BJ (cell line): ENCODE measurements around the gene KIF6. TPM values are rescaled to one million over a fixed set of nuclear protein-coding genes. Genes with fewer than 3 reads are reported as not detected.

ENCODE experiments used
- CTCF ChIA-PET: fragments of 350-600 bp; formaldehyde crosslinking; extraction: SDS; loops from one replicate; lab custom pipeline; 2021; ENCODE audit warnings: antibody characterized with exemption, inconsistent platforms; lab: Yijun Ruan, JAX
- POLR2A ChIA-PET: fragments of 300-600 bp; sonication (Branson Sonifier 250); formaldehyde crosslinking; extraction: SDS; loops from one replicate; lab custom pipeline; 2021; ENCODE audit warnings: antibody characterized with exemption; lab: Charles Lee
- DNase-seq: peaks from one replicate; pipeline ENCODE4 v3.0.0-alpha.2; 2011; ENCODE audit warnings: low read depth
- H3K27me3 ChIP-seq: 2 replicates; pipeline ENCODE4 v1.6.0; 2011; ENCODE audit warnings: low read length; ENCODE audit not compliant: control insufficient read depth, insufficient read depth
- H3K36me3 ChIP-seq: 2 replicates; pipeline ENCODE4 v1.5.1; 2011; ENCODE audit warnings: low read length; ENCODE audit not compliant: control insufficient read depth, insufficient read depth
- H3K4me3 ChIP-seq: 2 replicates; pipeline ENCODE4 v1.5.1; 2011; ENCODE audit warnings: low read depth, mild to moderate bottlenecking, control low read depth, low read length
- polyA plus RNA-seq: library from polyadenylated mRNA; depleted of rRNA; stranded (reverse); fragments of >200 nt; gene quantifications from 2 replicates; pipeline ENCODE4 v1.2.3, GENCODE V29; 2011
- TF ChIP-seq, protein P1 (sequence below): IDR thresholded peaks from 2 replicates; pipeline ENCODE4 v1.5.1; 2011; ENCODE audit warnings: low read depth, mild to moderate bottlenecking, control low read depth, inconsistent platforms, low read length, moderate library complexity; ENCODE audit not compliant: insufficient read depth

KIF6 gene
- polyA plus RNA-seq, 1 experiment = 0.56 TPM

DNA sequence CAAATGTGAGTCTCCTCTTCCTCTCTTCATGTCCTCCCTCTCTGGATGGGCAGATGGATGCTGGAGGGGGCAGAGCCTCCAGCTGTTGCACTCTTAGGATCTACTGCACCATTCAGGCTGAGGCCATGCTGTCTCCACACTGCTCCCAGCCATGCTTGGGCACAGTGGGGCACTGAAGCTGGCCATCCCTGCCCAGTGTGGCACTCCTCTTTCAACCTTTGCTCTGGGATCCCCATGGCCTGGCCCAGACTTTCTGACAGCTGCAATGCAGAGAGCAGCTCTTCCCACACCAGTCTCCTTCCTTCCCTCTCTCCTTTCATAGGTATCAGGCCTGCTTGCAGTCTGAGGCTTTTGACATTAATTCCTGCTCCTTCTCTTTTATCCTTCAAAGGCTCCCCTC is 420.3 kb downstream of the KIF6 start:
- no peaks in the 10 kb centered on the region for H3K36me3 ChIP-seq
- ChIA-PET CTCF (interaction anchor here (0.9 to 10.7 kb wide), 8 partner anchors 17 to 433 kb away, joined by 3 to 136 read pairs (median 4); no protein-coding TSS in a partner anchor), POLR2A (no interaction called here)
- no peak for DNase-seq
- TF ChIP-seq, protein P1, sequence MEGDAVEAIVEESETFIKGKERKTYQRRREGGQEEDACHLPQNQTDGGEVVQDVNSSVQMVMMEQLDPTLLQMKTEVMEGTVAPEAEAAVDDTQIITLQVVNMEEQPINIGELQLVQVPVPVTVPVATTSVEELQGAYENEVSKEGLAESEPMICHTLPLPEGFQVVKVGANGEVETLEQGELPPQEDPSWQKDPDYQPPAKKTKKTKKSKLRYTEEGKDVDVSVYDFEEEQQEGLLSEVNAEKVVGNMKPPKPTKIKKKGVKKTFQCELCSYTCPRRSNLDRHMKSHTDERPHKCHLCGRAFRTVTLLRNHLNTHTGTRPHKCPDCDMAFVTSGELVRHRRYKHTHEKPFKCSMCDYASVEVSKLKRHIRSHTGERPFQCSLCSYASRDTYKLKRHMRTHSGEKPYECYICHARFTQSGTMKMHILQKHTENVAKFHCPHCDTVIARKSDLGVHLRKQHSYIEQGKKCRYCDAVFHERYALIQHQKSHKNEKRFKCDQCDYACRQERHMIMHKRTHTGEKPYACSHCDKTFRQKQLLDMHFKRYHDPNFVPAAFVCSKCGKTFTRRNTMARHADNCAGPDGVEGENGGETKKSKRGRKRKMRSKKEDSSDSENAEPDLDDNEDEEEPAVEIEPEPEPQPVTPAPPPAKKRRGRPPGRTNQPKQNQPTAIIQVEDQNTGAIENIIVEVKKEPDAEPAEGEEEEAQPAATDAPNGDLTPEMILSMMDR = no peak
- H3K4me3 ChIP-seq = no peak overlapping the region
- no peaks in the 10 kb centered on the region for H3K27me3 ChIP-seq

DNA sequence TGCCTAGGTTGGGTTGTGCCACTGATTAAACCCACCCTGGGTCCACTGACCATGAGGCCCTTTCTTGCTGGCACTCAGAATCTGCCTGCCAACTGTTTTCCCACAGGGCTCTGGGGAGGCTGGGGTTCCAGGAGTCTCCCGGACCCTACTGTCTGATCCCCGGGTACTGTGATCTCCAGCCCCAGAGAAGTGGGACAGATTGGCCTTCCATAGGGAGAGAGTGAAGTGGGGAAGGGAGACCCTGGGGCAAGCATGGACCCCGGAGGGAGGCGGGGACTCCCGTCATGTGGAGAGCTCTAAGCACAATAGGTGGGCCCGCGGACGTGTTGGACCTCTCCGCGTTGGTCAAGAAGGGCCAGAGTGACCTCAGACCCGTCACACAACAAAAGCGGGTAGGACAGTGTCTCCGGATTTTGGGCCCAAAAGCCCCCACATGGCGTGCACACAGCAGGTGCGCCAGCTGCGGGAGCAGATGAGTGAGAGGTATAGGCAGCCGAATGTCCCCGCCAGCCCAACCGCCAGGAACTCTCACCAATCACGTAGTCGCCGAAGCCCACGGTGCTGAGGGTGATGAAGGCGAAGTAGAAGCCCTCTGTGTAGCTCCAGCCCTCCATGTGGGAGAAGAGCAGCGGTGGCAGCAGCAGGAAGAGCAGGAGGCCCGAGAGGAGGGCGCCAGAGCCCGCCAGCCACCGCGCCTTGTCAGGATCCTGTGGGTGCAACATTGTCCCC is 421.6 kb downstream of the KIF6 start:
- Histone ChIP-seq H3K36me3 (no peaks in the 10 kb centered on the region), H3K27me3 (no peaks in the 10 kb centered on the region; the same call in 1 of the 2 replicates), H3K4me3 (no peak overlapping the region)
- DNase-seq = no peak
- ChIA-PET POLR2A (no interaction called here), CTCF (interaction anchor here (0.6 to 10.7 kb wide), 23 partner anchors 9 to 432 kb away, joined by 3 to 136 read pairs (median 4); no protein-coding TSS in a partner anchor)
- TF ChIP-seq, protein P1 = no peak

GRCh38 chr6:39302669-39303424 is 422.4 kb downstream of the KIF6 start:
- POLR2A ChIA-PET = no interaction called here
- TF ChIP-seq, protein P1 = peak; percentile 84
- no peak for DNase-seq
- CTCF ChIA-PET = interaction anchor here (0.6 to 10.7 kb wide), 25 partner anchors 9 to 431 kb away, joined by 3 to 136 read pairs (median 4); no protein-coding TSS in a partner anchor
- no peaks in the 10 kb centered on the region for H3K36me3 ChIP-seq
- H3K27me3 ChIP-seq = no peaks in the 10 kb centered on the region; the same call in 1 of the 2 replicates
- H3K4me3 ChIP-seq = no peak overlapping the region

- TF ChIP-seq, protein P1 = no peak
- ChIA-PET POLR2A (no interaction called here), CTCF (interaction anchor here (0.7 to 10.7 kb wide), 13 partner anchors 8 to 430 kb away, joined by 3 to 136 read pairs (median 4); no protein-coding TSS in a partner anchor)
- no peak for DNase-seq
- Histone ChIP-seq H3K27me3 (no peaks in the 10 kb centered on the region; the same call in 1 of the 2 replicates), H3K4me3 (no peak overlapping the region), H3K36me3 (no peaks in the 10 kb centered on the region)
Observed at GRCh38 chr6:39302011-39302410, 423.2 kb downstream of the KIF6 start.

- ChIA-PET CTCF (interaction anchor here (1.1 to 10.7 kb wide), 7 partner anchors 9 to 430 kb away, joined by 3 to 136 read pairs (median 5); no protein-coding TSS in a partner anchor), POLR2A (no interaction called here)
- H3K27me3 ChIP-seq = no peaks in the 10 kb centered on the region; the same call in 1 of the 2 replicates
- H3K36me3 ChIP-seq = no peaks in the 10 kb centered on the region
- TF ChIP-seq, protein P1 = peak; percentile 32
- no peak for DNase-seq
- no peak overlapping the region for H3K4me3 ChIP-seq
Observed at GRCh38 chr6:39301606-39302005, 423.6 kb downstream of the KIF6 start.
